GM21367 (cell line): ENCODE results near the gene SMARCAD1.
A peak's percentile ranks its signal among the peaks of the same experiment; 100 is the strongest.

ENCODE experiments used
- ATAC-seq: cut with Tn5 transposase; IDR thresholded peaks from one replicate; pipeline ENCODE4 v1.9.1; 2021; ENCODE audit not compliant: unreplicated experiment

SMARCAD1 gene, protein sequence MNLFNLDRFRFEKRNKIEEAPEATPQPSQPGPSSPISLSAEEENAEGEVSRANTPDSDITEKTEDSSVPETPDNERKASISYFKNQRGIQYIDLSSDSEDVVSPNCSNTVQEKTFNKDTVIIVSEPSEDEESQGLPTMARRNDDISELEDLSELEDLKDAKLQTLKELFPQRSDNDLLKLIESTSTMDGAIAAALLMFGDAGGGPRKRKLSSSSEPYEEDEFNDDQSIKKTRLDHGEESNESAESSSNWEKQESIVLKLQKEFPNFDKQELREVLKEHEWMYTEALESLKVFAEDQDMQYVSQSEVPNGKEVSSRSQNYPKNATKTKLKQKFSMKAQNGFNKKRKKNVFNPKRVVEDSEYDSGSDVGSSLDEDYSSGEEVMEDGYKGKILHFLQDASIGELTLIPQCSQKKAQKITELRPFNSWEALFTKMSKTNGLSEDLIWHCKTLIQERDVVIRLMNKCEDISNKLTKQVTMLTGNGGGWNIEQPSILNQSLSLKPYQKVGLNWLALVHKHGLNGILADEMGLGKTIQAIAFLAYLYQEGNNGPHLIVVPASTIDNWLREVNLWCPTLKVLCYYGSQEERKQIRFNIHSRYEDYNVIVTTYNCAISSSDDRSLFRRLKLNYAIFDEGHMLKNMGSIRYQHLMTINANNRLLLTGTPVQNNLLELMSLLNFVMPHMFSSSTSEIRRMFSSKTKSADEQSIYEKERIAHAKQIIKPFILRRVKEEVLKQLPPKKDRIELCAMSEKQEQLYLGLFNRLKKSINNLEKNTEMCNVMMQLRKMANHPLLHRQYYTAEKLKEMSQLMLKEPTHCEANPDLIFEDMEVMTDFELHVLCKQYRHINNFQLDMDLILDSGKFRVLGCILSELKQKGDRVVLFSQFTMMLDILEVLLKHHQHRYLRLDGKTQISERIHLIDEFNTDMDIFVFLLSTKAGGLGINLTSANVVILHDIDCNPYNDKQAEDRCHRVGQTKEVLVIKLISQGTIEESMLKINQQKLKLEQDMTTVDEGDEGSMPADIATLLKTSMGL

DNA sequence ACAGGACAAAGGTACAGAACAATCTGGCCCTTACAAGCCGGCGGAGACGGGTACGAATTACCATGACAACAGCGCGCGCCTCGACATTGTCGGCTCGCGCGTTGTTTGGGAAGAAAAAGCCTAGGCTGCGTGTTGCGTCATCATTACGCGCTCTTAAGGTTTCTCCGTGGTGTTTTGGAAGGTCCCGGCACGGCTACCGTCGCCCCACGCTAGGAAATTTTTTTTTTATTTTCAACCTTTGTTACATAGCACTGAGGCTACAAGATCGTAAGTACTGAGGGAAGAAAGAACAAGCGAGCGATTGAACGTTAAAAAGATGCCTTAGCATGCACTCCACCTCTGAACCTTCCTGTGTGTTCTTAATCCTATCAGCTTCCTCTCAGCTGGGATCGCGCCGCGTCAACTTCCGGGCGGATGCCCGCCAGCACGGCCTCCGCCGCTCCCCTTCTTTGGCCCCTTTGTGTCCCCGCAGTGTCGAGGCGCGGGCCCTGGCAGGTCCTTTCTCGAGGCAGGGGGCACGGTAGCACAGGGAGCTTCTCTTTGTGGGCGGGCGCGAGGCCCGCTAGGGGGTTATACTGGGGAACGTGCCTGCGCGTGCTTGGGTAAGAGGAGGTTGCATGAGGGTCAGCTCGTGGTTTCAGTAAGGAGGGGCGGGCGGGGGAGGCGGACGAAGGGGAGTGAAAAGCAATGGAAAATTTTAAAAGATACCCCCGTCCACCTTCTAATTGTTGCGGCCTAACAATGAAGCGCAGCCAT is at the start of gene SMARCAD1:
Gene SMARCAD1, plus strand, starts transcription at position 397 of the 756 bp plus-strand sequence. CDS start 530 bp downstream, outside the sequence.
- peak; percentile 94 for ATAC-seq

DNA sequence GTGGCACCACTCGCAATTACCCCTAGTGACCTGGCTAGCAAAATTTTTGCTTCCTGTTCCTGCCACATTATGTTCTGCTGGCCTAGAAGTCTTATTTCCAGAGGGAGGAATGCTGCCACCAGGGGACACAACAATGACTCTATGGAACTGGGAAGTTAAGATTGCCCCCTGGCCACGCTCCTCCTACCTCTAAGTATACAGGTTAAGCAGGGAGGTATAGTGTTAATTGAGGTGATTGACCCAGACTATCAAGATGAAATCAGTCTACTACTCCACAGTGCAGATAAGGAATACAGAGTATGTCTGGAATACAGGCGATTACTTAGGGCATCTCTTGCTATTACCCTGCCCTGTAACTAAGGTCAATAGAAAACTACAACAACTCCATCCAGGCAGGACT is 48.8 kb upstream of the SMARCAD1 start:
- ATAC-seq = no peak

DNA sequence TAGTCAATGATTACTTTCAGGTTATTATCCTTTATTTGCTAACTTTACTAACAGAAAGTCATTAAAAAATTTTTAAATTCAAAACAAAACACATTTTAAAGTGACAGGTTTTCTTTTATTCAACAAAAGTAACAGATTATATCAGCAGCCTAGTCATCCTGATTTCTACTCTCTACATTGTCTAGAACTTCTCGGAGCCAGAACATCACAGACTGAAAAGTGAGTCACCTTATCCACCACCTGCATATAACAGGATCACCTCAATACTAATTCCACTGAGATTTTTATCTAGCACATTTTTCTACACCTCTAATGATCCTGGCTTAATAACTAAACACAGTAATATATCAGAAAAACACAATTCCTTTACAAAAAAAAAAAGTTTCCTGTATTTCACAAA is 47.9 kb upstream of the SMARCAD1 start:
- ATAC-seq = no peak

DNA sequence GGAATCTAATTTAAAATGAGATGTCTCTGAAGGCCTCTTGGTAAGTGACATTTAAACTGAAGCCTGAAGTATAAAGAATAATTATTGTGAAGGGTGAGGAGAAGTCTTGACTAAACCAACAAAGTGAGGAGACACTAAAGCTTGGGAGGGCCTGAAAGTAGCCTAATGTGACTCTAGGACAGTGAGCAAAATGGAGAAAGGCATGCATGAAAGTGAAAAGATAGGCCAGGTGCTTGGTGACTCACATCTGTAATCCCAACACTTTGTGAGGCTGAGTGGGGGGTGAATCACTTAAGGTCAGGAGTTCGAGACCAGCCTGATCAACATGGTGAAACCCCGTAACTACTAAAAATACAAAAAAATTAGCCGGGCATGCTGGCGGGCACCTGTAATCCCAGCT is 46.9 kb upstream of the SMARCAD1 start:
- no peak for ATAC-seq

DNA sequence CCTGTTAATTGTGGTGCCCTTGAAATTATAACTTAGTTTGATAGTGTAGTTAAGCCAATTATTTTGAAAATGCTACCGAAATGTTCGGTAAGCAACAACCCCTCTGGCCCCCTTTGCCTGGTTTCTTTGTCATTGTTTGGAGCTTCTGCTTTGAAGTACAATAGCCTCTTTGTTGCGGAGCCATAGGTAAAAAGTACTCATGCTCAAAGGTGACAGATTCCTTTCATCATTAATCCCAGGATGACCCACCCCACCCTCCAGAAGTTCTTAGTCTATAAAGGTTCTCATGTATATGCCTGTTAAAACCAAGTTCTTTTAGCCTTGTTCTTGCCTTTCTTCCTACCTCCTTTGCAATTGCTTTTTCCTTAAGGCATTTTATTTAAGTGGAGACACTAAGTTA is 42.4 kb upstream of the SMARCAD1 start:
- no peak for ATAC-seq

DNA sequence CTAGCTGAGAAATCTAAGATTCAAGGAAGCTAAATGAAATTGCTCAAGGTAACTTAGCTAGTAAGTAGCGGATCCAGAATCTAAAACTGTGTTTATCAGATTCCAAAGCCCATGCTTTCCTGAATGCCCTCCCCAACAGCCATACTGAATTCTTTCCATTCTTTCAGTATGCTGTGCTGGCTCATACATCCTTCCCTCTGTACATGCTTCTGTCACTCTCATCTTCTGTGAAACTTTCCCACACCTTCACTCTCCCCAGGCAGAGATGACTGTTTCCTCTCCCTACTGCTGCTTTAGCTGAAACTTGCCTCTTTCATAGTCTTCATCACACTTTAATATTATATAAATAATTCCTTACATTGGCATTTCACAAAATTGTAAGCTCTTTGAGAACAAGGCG is 39.3 kb upstream of the SMARCAD1 start:
- ATAC-seq = no peak

DNA sequence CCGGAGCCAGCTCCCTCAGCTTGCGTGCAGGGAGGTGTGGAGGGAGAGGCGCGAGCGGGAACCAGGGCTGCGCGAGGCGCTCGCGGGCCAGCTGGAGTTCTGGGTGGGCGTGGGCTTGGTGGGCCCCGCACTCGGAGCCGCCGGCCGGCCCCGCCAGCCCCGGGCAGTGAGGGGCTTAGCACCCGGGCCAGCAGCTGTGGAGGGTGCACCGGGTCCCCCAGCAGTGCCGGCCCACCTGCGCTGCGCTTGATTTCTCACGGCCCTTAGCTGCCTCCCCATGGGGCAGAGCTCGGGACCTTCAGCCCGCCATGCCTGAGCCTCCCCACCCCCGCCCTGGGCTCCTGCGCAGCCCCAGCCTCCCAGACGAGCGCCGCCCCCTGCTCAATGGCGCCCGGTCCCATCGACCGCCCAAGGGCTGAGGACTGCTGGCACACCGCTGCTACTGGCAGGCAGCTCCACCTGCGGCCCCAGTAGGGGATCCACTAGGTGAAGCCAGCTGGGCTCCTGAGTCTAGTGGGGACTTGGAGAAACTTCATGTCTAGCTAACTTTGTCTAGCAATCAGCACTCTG is 37.8 kb upstream of the SMARCAD1 start:
- no peak for ATAC-seq

DNA sequence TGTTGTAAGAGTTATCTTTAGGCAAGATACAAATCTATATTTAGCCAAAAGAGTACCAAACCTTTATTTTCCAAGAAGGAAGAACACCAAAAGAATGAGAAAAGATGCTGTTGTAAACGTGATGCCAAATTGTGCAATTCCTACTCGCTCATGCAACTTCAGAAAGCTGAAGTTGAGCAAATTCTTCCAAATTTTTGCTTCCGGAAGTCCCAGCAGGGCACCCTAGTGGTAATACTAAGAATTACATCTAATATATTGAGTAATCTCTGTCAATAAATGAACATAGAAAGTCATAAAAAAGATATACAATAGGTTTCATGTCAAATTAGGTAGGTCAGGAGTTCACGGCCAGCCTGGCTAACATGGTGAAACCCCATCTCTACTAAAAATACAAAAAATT is 36.0 kb upstream of the SMARCAD1 start:
- ATAC-seq = no peak

DNA sequence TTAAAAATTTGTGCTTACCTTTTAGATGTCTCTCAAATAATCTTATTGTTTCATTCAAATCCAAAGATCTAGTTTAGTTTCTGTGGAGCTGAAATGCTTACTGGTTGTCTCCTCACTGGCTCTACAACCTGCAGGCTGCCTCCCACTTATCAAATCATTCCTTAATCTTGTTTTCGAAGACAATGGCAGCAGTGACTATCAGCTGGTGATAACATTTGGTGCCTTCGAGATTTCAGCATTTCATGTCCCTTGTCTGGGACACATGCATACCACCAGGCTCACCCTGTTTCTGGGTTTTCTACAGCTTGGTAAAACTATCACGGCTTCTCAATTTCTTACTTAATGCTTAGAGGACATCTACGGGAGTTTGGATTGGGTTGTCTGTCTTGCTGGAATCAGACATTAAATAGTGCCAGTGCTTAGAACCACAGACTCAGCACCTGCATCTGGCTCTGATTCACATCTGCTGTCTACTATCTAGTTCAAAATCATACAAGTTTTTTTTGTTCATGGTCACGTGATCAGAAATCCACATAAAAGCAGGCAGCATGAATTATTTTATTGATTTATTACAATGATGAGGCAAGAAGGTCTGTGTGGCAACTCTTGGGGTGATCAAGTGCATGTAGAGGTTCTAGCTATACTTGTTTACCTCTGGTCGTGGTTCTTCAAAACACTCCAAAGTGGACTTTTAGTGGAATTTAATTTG is 32.0 kb upstream of the SMARCAD1 start:
- ATAC-seq = no peak

DNA sequence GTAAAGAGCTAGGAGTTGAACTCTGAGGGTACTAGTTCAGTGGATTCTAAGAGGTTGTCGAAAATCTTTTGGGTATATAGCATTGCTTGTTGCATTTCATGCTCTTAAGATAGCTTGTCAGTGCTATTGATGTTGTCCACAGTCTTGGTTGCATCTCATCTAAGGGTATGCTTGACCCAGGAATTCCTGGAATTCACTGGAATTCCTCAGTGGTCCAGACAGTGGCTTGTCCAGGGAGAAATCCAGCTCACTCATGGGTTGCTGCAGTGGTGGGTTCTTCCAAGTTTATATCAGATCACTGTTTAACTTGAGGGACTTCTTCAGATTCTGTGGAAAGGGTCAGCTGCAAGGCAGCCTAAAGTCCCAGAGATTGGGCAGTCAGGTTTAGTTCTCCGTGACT is 29.8 kb upstream of the SMARCAD1 start:
- ATAC-seq = no peak

DNA sequence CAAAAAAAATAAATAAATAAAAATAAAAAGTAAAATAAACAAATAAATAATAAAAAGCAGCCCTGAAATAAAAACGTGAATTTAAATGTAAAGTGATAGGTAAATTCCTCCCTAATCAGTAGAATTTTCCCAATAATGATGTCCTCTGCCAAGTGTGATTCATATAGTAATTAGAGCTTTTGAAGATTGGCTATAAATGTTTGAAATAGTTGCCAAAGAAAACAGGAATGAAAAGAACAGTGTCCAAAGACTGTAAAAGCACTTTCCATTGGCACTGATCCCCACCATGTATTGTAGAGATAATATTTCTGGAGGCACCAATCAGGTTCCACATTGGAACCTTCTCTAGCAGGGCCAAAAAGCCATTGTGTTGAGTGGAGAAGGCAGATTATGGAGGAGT is 25.9 kb upstream of the SMARCAD1 start:
- no peak for ATAC-seq

DNA sequence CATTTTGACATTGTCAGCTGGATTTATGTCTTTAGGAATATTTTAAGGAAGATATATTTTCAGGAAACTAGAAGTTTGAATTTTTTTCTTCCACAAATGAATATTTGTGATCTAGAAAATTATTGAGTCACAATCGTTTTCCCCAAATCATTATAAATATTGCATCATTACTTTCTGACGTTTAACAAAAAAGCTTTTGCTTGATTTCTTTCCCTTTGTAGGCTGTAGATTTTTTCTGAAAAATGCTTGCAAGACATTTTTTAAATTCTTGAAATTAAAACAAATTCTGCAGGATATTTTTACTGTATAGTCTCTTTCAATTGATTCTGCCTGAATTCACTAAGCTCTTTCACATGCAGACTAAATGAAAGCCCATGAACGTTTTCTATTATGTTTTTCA is 4.9 kb upstream of the SMARCAD1 start:
- no peak for ATAC-seq

DNA sequence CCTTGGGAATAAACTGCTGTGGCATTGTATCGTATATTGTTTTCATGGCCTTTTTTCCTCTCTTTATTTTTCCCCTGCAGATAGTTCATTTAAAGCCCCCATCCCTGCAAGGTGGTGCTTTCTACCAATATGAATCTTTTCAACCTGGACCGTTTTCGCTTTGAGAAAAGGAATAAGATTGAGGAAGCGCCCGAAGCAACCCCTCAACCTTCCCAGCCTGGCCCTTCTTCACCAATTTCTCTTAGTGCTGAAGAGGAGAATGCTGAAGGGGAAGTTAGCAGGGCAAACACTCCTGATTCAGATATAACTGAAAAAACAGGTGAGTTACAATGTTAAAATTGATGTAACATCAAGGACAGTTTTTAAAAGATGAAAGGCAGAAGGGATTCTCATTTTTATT is 601 bp downstream of the SMARCAD1 start:
- no peak for ATAC-seq

DNA sequence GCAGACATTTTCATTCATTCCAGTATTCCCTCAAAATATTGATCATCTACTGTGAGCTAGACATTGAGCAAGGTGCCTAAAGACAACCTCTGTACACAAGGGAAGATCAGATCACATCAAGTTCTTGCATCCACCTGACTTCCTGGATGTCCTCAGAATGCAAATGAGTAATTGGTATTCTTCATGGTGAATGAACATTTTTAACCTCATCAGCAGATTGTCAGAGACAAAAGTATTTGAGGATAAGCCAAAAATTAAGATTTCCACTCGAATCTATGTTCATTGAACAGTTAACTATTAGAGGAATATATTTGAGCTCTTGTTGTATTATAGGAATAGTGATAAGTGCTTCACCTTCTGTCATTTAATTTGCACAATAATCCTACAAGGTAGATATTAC is 1.3 kb downstream of the SMARCAD1 start:
- ATAC-seq = no peak

DNA sequence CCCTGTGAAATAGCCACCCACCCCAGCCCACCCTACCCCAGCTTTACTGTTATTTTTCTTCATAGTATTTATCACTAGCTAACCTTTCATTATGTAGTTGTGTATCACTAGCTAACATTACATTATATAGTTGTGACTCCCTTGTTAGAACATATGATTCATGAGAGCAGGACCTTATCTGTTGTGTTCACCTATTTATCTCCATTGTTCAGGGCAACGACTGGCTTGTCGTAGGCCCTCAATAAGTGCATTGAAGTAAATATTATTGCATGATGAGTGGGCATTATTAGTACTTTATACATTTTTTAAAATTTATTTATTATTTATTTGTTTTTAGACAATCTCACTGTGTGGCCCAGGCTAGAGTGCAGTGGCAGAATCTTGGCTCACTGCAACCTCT is 4.2 kb downstream of the SMARCAD1 start:
- no peak for ATAC-seq

DNA sequence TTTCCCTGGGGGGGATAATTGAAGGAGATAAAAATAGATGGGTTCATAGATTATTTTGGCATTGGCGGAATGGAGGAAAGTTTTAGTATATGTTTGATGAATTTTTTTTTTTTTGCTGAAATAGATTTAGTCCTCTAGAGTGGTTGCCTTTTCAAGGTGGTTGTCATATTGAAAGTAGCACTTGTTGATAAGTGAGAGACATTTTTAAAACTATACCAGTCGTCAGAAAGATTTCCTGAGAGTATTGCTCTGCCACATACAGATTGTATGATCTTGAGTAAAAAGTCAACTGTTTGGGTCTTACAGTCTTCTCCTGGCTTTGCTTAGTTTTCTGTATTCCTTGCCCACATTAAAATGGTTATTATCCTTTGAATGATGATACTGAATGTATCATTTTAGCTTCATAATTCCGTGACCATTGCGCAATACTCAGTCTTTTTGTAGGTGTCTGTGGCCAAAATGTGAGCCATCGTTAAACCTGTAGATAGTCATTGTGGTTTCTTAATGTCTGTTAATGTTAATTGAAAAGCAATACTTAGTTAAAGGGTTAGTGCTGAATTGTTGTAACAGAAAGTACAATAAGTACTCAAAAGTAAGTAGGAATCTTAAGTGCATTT is 7.1 kb downstream of the SMARCAD1 start:
- ATAC-seq = peak; percentile 56

DNA sequence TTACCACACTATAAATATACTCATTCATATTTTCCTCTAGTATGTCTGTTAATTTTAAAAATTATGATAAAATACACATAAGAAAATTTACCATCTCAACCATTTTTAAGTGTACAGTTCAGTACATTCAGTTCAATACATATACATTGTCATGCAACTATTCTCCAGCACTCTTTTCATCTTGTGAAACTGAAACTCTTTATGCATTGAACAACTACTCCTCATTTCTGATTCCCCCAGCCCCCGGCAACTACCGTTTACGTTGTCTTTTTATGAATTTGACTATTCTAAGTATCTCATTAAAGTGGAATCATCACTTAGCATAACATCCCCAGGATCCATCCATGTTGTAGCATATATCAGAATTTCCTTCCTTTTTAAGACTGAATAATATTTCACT is 8.7 kb downstream of the SMARCAD1 start:
- no peak for ATAC-seq

DNA sequence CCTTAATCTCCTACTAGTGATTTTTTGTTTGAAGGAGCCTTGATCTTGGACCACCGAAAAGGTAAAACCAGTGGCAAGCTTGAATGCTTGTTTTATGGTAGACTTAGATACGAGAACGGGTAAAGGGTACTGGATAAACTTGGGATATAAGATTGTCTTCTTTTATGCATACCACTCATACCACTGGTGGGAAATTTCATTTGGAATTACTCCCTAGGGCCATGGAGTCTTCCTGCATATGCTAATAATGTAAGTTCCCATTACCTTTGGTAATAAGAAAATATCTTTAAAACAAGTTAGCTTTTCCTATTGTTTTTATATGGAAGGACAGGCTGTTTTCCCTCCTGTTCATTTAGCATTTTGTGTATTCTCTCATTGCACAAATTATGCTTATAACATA is 11.7 kb downstream of the SMARCAD1 start:
- ATAC-seq = no peak

DNA sequence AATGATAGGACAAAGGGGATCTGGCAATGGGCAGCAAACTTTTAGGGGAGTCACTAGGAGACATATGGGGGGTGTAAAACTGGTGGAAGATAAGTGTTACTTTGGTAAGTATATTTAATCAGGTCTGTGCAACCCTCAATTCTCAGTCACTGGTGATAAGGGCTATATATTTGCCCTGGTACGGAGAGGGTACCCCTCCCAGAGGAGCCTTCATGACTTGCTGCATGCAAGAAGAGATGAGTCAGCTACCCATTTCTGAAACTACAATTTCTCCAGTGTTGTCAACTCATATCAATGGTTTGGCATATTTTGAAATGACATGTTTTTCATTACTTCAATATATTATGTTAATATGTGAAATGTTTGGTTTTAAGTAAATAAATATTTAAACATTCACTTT is 14.3 kb downstream of the SMARCAD1 start:
- no peak for ATAC-seq

DNA sequence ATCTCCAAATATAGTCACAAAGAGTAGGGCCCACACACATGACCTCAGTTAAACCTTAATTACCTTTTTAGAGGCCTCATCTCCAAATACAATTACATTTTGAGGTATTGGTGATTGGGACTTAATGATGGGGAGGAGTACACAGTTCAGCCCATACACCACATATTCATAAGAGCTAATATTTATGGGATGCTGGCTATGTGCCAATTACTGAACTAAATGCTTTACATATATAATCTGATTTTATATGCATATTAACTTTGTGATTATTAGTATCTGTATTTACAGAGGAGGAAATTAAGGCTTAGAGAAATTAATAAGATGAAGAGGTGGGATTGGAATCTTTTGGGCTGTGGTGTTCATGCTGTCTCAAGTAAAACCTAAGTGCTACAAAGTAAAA is 17.8 kb downstream of the SMARCAD1 start:
- ATAC-seq = no peak
